Osteoblast (primary cell): ENCODE measurements around the gene ZKSCAN2. TPM values are rescaled to one million over a fixed set of nuclear protein-coding genes. Genes with fewer than 3 reads are reported as not detected.

Experiments used
- DNase-seq: peaks from one replicate; pipeline ENCODE4 v3.0.0; 2011; ENCODE audit warnings: low spot score, mixed read lengths; ENCODE audit not compliant: insufficient read length; ENCODE audit errors: missing footprints
- H2AFZ ChIP-seq: 2 replicates; pipeline ENCODE4 v1.6.0; 2011; ENCODE audit warnings: mild to moderate bottlenecking, low read length
- H3K27ac ChIP-seq: 2 replicates; pipeline ENCODE4 v1.5.1; 2011; ENCODE audit warnings: mild to moderate bottlenecking, low read depth, low read length, moderate library complexity
- H3K27me3 ChIP-seq: 2 replicates; pipeline ENCODE4 v1.6.0; 2012; ENCODE audit warnings: mild to moderate bottlenecking, control low read depth, inconsistent platforms, low read length, moderate library complexity; ENCODE audit not compliant: insufficient read depth
- H3K36me3 ChIP-seq: 2 replicates; pipeline ENCODE4 v1.5.1; 2011; ENCODE audit warnings: mild to moderate bottlenecking, low read length, control low read depth, moderate library complexity; ENCODE audit not compliant: insufficient read depth
- H3K4me1 ChIP-seq: 2 replicates; pipeline ENCODE4 v1.5.1; 2011; ENCODE audit warnings: mild to moderate bottlenecking, low read length, control low read depth, moderate library complexity; ENCODE audit not compliant: insufficient read depth
- H3K4me2 ChIP-seq: 2 replicates; pipeline ENCODE4 v1.6.0; 2011; ENCODE audit warnings: mild to moderate bottlenecking, low read length; ENCODE audit not compliant: insufficient read depth
- H3K4me3 ChIP-seq: fragments of 200-600 bp; sonication (generic); 3 replicates; pipeline ENCODE4 v1.5.1; 2012; ENCODE audit warnings: mild to moderate bottlenecking, low read length, inconsistent platforms; ENCODE audit not compliant: insufficient read depth
- H3K79me2 ChIP-seq: 2 replicates; pipeline ENCODE4 v1.6.0; 2012; ENCODE audit warnings: mild to moderate bottlenecking, low read length, control low read depth, inconsistent platforms; ENCODE audit not compliant: insufficient read depth
- H3K9me3 ChIP-seq: 2 replicates; pipeline ENCODE4 v1.5.1; 2011; ENCODE audit warnings: low read depth, low read length, control low read depth
- H4K20me1 ChIP-seq: 2 replicates; pipeline ENCODE4 v1.6.0; 2012; ENCODE audit warnings: mild to moderate bottlenecking, low read length, control low read depth; ENCODE audit not compliant: insufficient read depth
- total RNA-seq: library from RNA; depleted of rRNA; stranded (reverse); fragments of >200 nt; gene quantifications from 2 replicates; pipeline ENCODE4 v1.2.3, GENCODE V29; 2012
- TF ChIP-seq, protein P1 (sequence below): IDR thresholded peaks from 2 replicates; pipeline ENCODE4 v1.5.1; 2011; ENCODE audit warnings: mild to moderate bottlenecking, low read depth, low read length, moderate library complexity; ENCODE audit errors: extremely low read depth

ZKSCAN2 gene
- total RNA-seq, 1 donor: 8.0 TPM

DNA sequence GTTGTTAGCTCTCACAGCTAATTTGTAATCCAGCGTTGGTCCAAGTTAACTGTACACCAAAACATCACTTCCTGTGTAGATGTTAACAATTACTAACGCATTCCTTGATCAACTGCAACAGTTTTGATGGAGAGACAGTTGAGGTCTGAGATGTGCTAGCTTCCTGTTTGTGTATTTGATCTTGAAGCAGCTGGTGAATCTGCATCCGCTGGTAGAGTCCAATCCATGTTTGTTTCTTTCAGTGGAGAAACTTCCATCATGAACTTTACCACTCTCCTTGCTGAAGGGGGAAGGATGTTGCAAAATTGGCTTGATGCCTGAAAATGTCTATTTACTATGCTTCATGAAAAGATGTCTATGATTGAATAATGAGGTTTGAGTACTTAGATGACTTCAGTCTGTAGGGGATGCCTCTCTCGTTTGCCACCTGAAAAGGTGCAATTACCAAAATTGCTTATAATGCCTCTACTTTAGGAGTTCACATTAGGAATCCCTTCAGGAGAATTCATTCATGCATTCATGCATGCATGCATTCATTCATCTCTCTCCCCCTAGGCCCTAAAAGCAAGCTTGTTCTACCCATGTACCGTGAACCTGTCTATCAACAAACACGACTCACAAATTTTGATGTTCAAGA is 39.6 kb upstream of the ZKSCAN2 start:
- Histone ChIP-seq H3K27me3 (no peaks in the 10 kb centered on the region), H3K79me2 (no peaks in the 10 kb centered on the region), H4K20me1 (no peaks in the 10 kb centered on the region), H3K27ac (no peak overlapping the region), H3K36me3 (no peaks in the 10 kb centered on the region), H3K4me3 (no peak overlapping the region), H2AFZ (no peak overlapping the region), H3K4me1 (no peaks in the 10 kb centered on the region), H3K4me2 (no peak overlapping the region), H3K9me3 (no peaks in the 10 kb centered on the region)
- TF ChIP-seq, protein P1, sequence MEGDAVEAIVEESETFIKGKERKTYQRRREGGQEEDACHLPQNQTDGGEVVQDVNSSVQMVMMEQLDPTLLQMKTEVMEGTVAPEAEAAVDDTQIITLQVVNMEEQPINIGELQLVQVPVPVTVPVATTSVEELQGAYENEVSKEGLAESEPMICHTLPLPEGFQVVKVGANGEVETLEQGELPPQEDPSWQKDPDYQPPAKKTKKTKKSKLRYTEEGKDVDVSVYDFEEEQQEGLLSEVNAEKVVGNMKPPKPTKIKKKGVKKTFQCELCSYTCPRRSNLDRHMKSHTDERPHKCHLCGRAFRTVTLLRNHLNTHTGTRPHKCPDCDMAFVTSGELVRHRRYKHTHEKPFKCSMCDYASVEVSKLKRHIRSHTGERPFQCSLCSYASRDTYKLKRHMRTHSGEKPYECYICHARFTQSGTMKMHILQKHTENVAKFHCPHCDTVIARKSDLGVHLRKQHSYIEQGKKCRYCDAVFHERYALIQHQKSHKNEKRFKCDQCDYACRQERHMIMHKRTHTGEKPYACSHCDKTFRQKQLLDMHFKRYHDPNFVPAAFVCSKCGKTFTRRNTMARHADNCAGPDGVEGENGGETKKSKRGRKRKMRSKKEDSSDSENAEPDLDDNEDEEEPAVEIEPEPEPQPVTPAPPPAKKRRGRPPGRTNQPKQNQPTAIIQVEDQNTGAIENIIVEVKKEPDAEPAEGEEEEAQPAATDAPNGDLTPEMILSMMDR: no peak
- no peak for DNase-seq

DNA sequence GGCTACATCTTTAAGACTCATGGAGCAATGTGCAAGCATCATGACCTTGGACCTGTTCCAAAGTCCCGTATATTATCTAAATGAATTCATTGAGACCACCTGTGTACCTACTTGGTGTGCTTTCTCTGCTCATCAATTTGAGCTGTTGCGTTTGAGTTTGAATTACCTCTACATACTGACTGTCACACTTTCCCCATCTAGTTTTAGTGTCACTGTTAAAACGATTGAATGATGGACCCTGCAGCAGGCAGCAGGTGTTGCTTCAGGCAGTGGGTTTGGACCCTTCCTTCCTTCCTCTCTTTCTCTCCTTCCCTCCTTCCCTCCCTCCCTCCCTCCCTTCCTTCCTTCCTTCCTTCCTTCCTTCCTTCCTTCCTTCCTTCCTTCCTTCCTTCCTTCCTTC is 33.9 kb upstream of the ZKSCAN2 start:
- DNase-seq: no peak
- H3K27ac ChIP-seq: no peak overlapping the region
- no peak overlapping the region for H3K4me2 ChIP-seq
- H3K79me2 ChIP-seq: no peaks in the 10 kb centered on the region
- TF ChIP-seq, protein P1: no peak
- no peak overlapping the region for H2AFZ ChIP-seq
- H3K9me3 ChIP-seq: no peaks in the 10 kb centered on the region
- H3K27me3 ChIP-seq: no peaks in the 10 kb centered on the region
- H3K4me3 ChIP-seq: no peak overlapping the region
- H4K20me1 ChIP-seq: no peaks in the 10 kb centered on the region
- no peaks in the 10 kb centered on the region for H3K4me1 ChIP-seq
- no peaks in the 10 kb centered on the region for H3K36me3 ChIP-seq

DNA sequence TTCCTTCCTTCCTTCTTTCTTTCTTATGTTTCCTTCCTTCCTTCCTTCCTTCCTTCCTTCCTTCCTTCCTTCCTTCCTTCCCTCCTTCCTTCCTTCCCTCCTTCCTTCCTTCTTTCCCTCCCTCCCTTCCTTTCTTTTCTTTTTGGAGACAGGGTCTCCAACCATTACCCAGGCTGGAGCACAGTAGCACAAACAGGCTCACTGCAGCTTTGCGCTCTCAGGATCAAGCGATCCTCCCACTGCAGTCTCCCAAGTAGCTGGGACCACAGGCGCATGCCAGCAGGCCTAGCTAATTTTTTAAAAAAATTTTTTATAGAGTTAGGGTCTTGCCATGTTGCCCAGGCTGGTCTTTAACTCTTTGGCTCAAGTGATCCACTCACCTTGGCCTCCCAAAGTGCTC is 31.8 kb upstream of the ZKSCAN2 start:
- Histone ChIP-seq H3K27ac (no peak overlapping the region), H3K9me3 (no peaks in the 10 kb centered on the region), H4K20me1 (no peaks in the 10 kb centered on the region), H3K4me1 (no peaks in the 10 kb centered on the region), H3K4me3 (no peak overlapping the region), H3K27me3 (no peaks in the 10 kb centered on the region), H3K36me3 (no peaks in the 10 kb centered on the region), H2AFZ (no peak overlapping the region), H3K4me2 (no peak overlapping the region), H3K79me2 (no peaks in the 10 kb centered on the region)
- no peak for DNase-seq
- TF ChIP-seq, protein P1: no peak

DNA sequence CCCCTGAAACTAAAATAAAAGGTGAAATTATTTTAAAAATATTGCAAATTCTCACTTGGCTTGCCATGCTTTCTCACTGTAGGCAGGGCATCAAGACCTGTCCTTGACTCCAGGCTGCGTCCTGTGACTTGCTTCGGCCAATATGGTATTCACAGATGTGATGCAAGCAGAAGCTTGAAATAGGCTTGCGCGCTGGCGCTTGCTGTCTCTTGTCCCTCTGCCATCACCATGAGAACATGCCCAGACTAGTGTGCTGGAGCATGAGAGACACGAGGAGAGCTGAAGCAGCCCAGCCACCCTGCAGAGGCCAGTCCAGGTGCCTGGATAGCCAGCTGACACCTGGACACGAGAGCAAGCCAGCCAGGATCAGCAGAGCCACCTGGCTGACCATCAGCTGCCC is 21.8 kb upstream of the ZKSCAN2 start:
- Histone ChIP-seq H3K4me1 (no peaks in the 10 kb centered on the region), H3K79me2 (no peaks in the 10 kb centered on the region), H2AFZ (no peak overlapping the region), H3K36me3 (no peaks in the 10 kb centered on the region), H3K27ac (no peak overlapping the region), H3K4me3 (no peak overlapping the region), H3K27me3 (no peaks in the 10 kb centered on the region), H3K4me2 (no peak overlapping the region), H4K20me1 (peaks cover 5% of the 10 kb centered on the region), H3K9me3 (no peaks in the 10 kb centered on the region)
- DNase-seq: no peak
- TF ChIP-seq, protein P1: no peak
